PC-3 (cell line): ENCODE measurements around the gene TBC1D12. TPM values are rescaled to one million over a fixed set of nuclear protein-coding genes. Genes with fewer than 3 reads are reported as not detected.
"Not testable (repeated sequence)": the region's sequence is repeated elsewhere in the genome, so short reads cannot be mapped to it uniquely, and the experiment has no call there.

Experiments
- ATAC-seq: fragments of 200-7000 bp; cut with Tn5 transposase; 2 replicates; pipeline ENCODE4 v1.9.1; 2020; ENCODE audit warnings: mild to moderate bottlenecking, moderate library complexity
- BruUV-seq: library from RNA; stranded (reverse); fragments of 400-500 nt; replicated peaks from 2 replicates; lab custom pipeline; 2021; lab: Mats Ljungman, UMichigan
- CTCF ChIA-PET: fragments of 300-600 bp; sonication (Branson Sonifier 250); formaldehyde crosslinking; loops from one replicate; lab custom pipeline; 2022; ENCODE audit warnings: antibody characterized with exemption; lab: Charles Lee
- POLR2A ChIA-PET: fragments of 300-600 bp; sonication (Branson Sonifier 250); formaldehyde crosslinking; loops from one replicate; lab custom pipeline; 2022; ENCODE audit warnings: antibody characterized with exemption; ENCODE audit not compliant: unreplicated experiment; lab: Charles Lee
- DNase-seq: peaks from one replicate; pipeline ENCODE4 v3.0.0-alpha.2; 2015
- H2AFZ ChIP-seq: fragments of 300-600 bp; sonication (generic); 2 replicates; pipeline ENCODE4 v1.6.0; 2016; ENCODE audit warnings: antibody characterized with exemption, low read length
- H3F3A ChIP-seq: fragments of 300-600 bp; sonication (generic); one replicate; pipeline ENCODE4 v1.6.0; 2017; ENCODE audit warnings: antibody characterized with exemption, low read length, control low read depth, mild to moderate bottlenecking; ENCODE audit not compliant: unreplicated experiment
- H3K27ac ChIP-seq: fragments of 300-600 bp; sonication (generic); 2 replicates; pipeline ENCODE4 v1.5.1; 2016; ENCODE audit warnings: mild to moderate bottlenecking, low read length
- H3K27me3 ChIP-seq: fragments of 300-600 bp; sonication (generic); 2 replicates; pipeline ENCODE4 v1.6.1; 2016; ENCODE audit warnings: low read length, mixed read lengths
- H3K36me3 ChIP-seq: fragments of 300-600 bp; sonication (generic); 2 replicates; pipeline ENCODE4 v1.6.1; 2016; ENCODE audit warnings: low read depth, mixed run types, low read length, mixed read lengths
- H3K4me1 ChIP-seq: fragments of 300-600 bp; sonication (generic); 2 replicates; pipeline ENCODE4 v1.5.1; 2016; ENCODE audit warnings: low read length; ENCODE audit not compliant: insufficient read depth
- H3K4me2 ChIP-seq: fragments of 300-600 bp; sonication (generic); 2 replicates; pipeline ENCODE4 v1.6.0; 2016; ENCODE audit warnings: low read length
- H3K4me3 ChIP-seq: fragments of 300-600 bp; sonication (generic); 2 replicates; pipeline ENCODE4 v1.5.1; 2016; ENCODE audit warnings: mild to moderate bottlenecking, low read length, mixed read lengths
- H3K79me2 ChIP-seq: fragments of 300-600 bp; sonication (generic); 2 replicates; pipeline ENCODE4 v1.6.1; 2017; ENCODE audit warnings: low read length, mixed read lengths
- H3K9ac ChIP-seq: fragments of 300-600 bp; sonication (generic); 2 replicates; pipeline ENCODE4 v1.6.0; 2016; ENCODE audit warnings: mild to moderate bottlenecking, low read length
- H3K9me2 ChIP-seq: fragments of 300-600 bp; sonication (generic); replicated peaks from 2 replicates; pipeline ENCODE4 v1.6.1; 2016; ENCODE audit warnings: mixed run types, low read length, mixed read lengths
- H3K9me3 ChIP-seq: fragments of 300-600 bp; sonication (generic); 2 replicates; pipeline ENCODE4 v1.6.1; 2016; ENCODE audit warnings: low read length, mixed read lengths
- H4K20me1 ChIP-seq: fragments of 300-600 bp; sonication (generic); 2 replicates; pipeline ENCODE4 v1.6.1; 2016; ENCODE audit warnings: low read length, mixed read lengths
- CTCF ChIP-seq: fragments of 300-600 bp; sonication (generic); conservative IDR thresholded peaks from 2 replicates; pipeline ENCODE4 v1.5.1; 2017; ENCODE audit warnings: antibody characterized with exemption, low read depth, mild to moderate bottlenecking, low read length
- EZH2 ChIP-seq: fragments of 300-600 bp; sonication (generic); IDR thresholded peaks from one replicate; pipeline ENCODE4 v1.6.1; 2017; ENCODE audit warnings: antibody characterized with exemption, mild to moderate bottlenecking, low read length; ENCODE audit not compliant: unreplicated experiment
- EZH2phosphoT487 ChIP-seq: fragments of 300-600 bp; sonication (generic); IDR thresholded peaks from 2 replicates; pipeline ENCODE4 v1.6.1; 2018; ENCODE audit warnings: mild to moderate bottlenecking, antibody characterized with exemption, low read length, borderline replicate concordance
- intact Hi-C: fragments of 100-400 bp; cut with micrococcal nuclease; formaldehyde crosslinking; loops from 2 replicates; pipeline ENCODE4 v1.9.0; 2023
- total RNA-seq: library from RNA; depleted of rRNA; stranded (reverse); fragments of >200 nt; gene quantifications from 2 replicates; pipeline ENCODE4 v1.2.3, GENCODE V29; 2014

The TBC1D12 gene
- total RNA-seq, 1 experiment from 2014 or later: 4.5 TPM

- H3K36me3 ChIP-seq: peaks cover 12% of the 10 kb centered on the region; the same call in 1 of the 2 replicates
- H4K20me1 ChIP-seq: peaks cover 16% of the 10 kb centered on the region; the same call in 1 of the 2 replicates
- no peaks in the 10 kb centered on the region for H3F3A ChIP-seq
- H2AFZ ChIP-seq: no peak overlapping the region
- no peaks in the 10 kb centered on the region for H3K9me3 ChIP-seq
- intact Hi-C loops: no loop called here
- BruUV-seq: no TSS peak
- H3K79me2 ChIP-seq: peaks cover 38% of the 10 kb centered on the region
- H3K27ac ChIP-seq: no peak overlapping the region
- POLR2A ChIA-PET: no interaction called here
- ATAC-seq (no peak), DNase-seq (no peak)
- no peak overlapping the region for H3K9ac ChIP-seq
- H3K9me2 ChIP-seq: no peaks in the 10 kb centered on the region
- CTCF ChIA-PET: no interaction called here
- no peaks in the 10 kb centered on the region for H3K27me3 ChIP-seq
- peaks cover 14% of the 10 kb centered on the region for H3K4me1 ChIP-seq
- H3K4me3 ChIP-seq: no peak overlapping the region
- no peak overlapping the region for H3K4me2 ChIP-seq
- no peak for TF ChIP-seq CTCF
- TF ChIP-seq EZH2: no peak
- TF ChIP-seq EZH2phosphoT487: no peak
Measured at GRCh38 chr10:94549221-94549620, 146.9 kb downstream of the TBC1D12 start.

- H3K27ac ChIP-seq, H3K4me2 ChIP-seq, H3K36me3 ChIP-seq, H3F3A ChIP-seq, H3K4me1 ChIP-seq, ATAC-seq, H4K20me1 ChIP-seq, H3K4me3 ChIP-seq, H3K9ac ChIP-seq, POLR2A ChIA-PET, H3K9me2 ChIP-seq, H3K79me2 ChIP-seq, BruUV-seq, CTCF ChIA-PET, H3K9me3 ChIP-seq, intact Hi-C loops, H3K27me3 ChIP-seq, H2AFZ ChIP-seq: not testable (repeated sequence)
- DNase-seq: peak; percentile 10
Measured at GRCh38 chr10:94567714-94568307, 165.5 kb downstream of the TBC1D12 start.

DNA sequence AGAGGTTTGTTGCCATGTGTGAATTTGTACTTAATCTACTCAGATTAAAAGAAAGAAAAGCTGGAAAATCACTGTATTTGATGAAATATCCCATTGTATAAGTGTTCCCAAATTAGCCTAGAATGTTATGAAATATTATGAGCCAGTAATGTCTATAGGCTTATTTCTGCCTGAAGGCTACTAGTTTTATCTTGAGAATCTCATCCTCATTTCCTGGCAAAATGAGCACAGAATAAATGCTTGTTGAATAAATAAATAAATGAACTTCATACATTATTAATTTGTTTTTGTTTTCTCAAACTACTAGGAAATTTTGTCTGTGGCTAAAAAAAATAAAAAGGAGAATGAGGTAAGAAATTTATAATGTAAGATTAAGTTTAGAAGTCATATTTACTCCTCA lies 168.7 kb downstream of the TBC1D12 start:
- POLR2A ChIA-PET: no interaction called here
- no TSS peak for BruUV-seq
- Histone ChIP-seq H2AFZ (no peak overlapping the region), H3K27ac (no peak overlapping the region), H3K4me3 (no peak overlapping the region), H3K9ac (no peak overlapping the region), H3F3A (no peaks in the 10 kb centered on the region), H3K4me2 (no peak overlapping the region), H3K9me2 (no peaks in the 10 kb centered on the region), H3K27me3 (no peaks in the 10 kb centered on the region), H3K9me3 (no peaks in the 10 kb centered on the region), H4K20me1 (no peaks in the 10 kb centered on the region), H3K79me2 (no peaks in the 10 kb centered on the region), H3K4me1 (no peaks in the 10 kb centered on the region), H3K36me3 (peaks cover 16% of the 10 kb centered on the region)
- CTCF ChIA-PET: no interaction called here
- ATAC-seq (no peak), DNase-seq (no peak)
- TF ChIP-seq EZH2: no peak
- TF ChIP-seq CTCF: no peak
- TF ChIP-seq EZH2phosphoT487: no peak
- intact Hi-C loops: no loop called here
